ENCODE results near the gene ARHGEF19. TPM values are rescaled to one million over a fixed set of nuclear protein-coding genes. Genes with fewer than 3 reads are reported as not detected.

ARHGEF19 gene
- total and polyA plus RNA-seq, 2 donors from 2014 or later, result 3.5 to 8.2 TPM

GRCh38 chr1:16230744-16231143 lies 18.3 kb upstream of the ARHGEF19 start:
- Histone ChIP-seq H3K9me3 (ENCODE audit: control insufficient read depth in 2 of 3, insufficient read depth in 1 of 3, low read length in 3 of 3) (no peaks in the 10 kb centered on the region), H3K9ac (ENCODE audit: low read length in 3 of 3) (no peak overlapping the region), H3K36me3 (ENCODE audit: control insufficient read depth in 2 of 3, insufficient read depth in 3 of 3, low read length in 3 of 3) (no peaks in the 10 kb centered on the region), H3K4me1 (ENCODE audit: control insufficient read depth in 2 of 3, insufficient read depth in 2 of 3, low read depth in 1 of 3, low read length in 3 of 3) (peaks cover 0 to 6% (median 0%) of the 10 kb centered on the region in 3 donors), H3K27ac (ENCODE audit: low read depth in 2 of 2, low read length in 2 of 2) (no peak overlapping the region), H3K4me3 (ENCODE audit: low read length in 3 of 3) (no peak overlapping the region), H3K27me3 (ENCODE audit: control insufficient read depth, insufficient read depth, low read length) (peaks cover 5% of the 10 kb centered on the region)
- TF ChIP-seq CTCF (IDR thresholded peaks at IDR 0.05; ENCODE audit: borderline replicate concordance, extremely low read depth, insufficient read depth), result no peak
- no peak for FAIRE-seq
- peak in 2 of 5 donors; percentile 29 to 37 for DNase-seq
- intact Hi-C loops (cut with DNase I), result no loop called here

GRCh38 chr1:16229976-16230740 lies 17.7 kb upstream of the ARHGEF19 start:
- TF ChIP-seq CTCF (IDR thresholded peaks at IDR 0.05; ENCODE audit: borderline replicate concordance, extremely low read depth, insufficient read depth), result no peak
- DNase-seq (peak in 2 of 5 donors; percentile 47 to 61), FAIRE-seq (no peak)
- Histone ChIP-seq H3K27me3 (ENCODE audit: control insufficient read depth, insufficient read depth, low read length) (peaks cover 5% of the 10 kb centered on the region), H3K9ac (ENCODE audit: low read length in 3 of 3) (no peak overlapping the region), H3K4me1 (ENCODE audit: control insufficient read depth in 2 of 3, insufficient read depth in 2 of 3, low read depth in 1 of 3, low read length in 3 of 3) (peaks cover 0 to 6% (median 0%) of the 10 kb centered on the region in 3 donors), H3K27ac (ENCODE audit: low read depth in 2 of 2, low read length in 2 of 2) (no peak overlapping the region), H3K9me3 (ENCODE audit: control insufficient read depth in 2 of 3, insufficient read depth in 1 of 3, low read length in 3 of 3) (no peaks in the 10 kb centered on the region), H3K36me3 (ENCODE audit: control insufficient read depth in 2 of 3, insufficient read depth in 3 of 3, low read length in 3 of 3) (no peaks in the 10 kb centered on the region), H3K4me3 (ENCODE audit: low read length in 3 of 3) (no peak overlapping the region)
- intact Hi-C loops (cut with DNase I), result no loop called here

- Histone ChIP-seq H3K9ac (ENCODE audit: low read length in 3 of 3) (peak overlapping the region in 1 of 3 donors; percentile 46), H3K4me1 (ENCODE audit: control insufficient read depth in 2 of 3, insufficient read depth in 2 of 3, low read depth in 1 of 3, low read length in 3 of 3) (peaks cover 0 to 6% (median 0%) of the 10 kb centered on the region in 3 donors), H3K27me3 (ENCODE audit: control insufficient read depth, insufficient read depth, low read length) (peaks cover 5% of the 10 kb centered on the region), H3K36me3 (ENCODE audit: control insufficient read depth in 2 of 3, insufficient read depth in 3 of 3, low read length in 3 of 3) (no peaks in the 10 kb centered on the region), H3K4me3 (ENCODE audit: low read length in 3 of 3) (peak overlapping the region; percentile 33 to 38 (median 37)), H3K9me3 (ENCODE audit: control insufficient read depth in 2 of 3, insufficient read depth in 1 of 3, low read length in 3 of 3) (no peaks in the 10 kb centered on the region), H3K27ac (ENCODE audit: low read depth in 2 of 2, low read length in 2 of 2) (peak overlapping the region in 1 of 2 donors; percentile 47)
- intact Hi-C loops (cut with DNase I), result no loop called here
- no peak for FAIRE-seq
- TF ChIP-seq CTCF (IDR thresholded peaks at IDR 0.05; ENCODE audit: borderline replicate concordance, extremely low read depth, insufficient read depth), result no peak
- DNase-seq, result peak; percentile 79 to 92 (median 83)
Measured at GRCh38 chr1:16226490-16227179, 14.2 kb upstream of the ARHGEF19 start.

Measured in kidney (tissue), 14 donors.